ENCODE results near the gene CHAMP1.

GRCh38 chr13:114275304-114275703 is 39.0 kb upstream of the CHAMP1 start:
- TF ChIP-seq CTCF (IDR thresholded peaks at IDR 0.05) (no peak), ZFX (IDR thresholded peaks at IDR 0.05; ENCODE audit: borderline replicate concordance) (no peak)

All from 22Rv1 (cell line).